GM18861 (cell line): ENCODE results near the gene ATAD1.
"Not testable (repeated sequence)": the region's sequence is repeated elsewhere in the genome, so short reads cannot be mapped to it uniquely, and the experiment has no call there.

Source experiments
- ATAC-seq: cut with Tn5 transposase; IDR thresholded peaks from one replicate; pipeline ENCODE4 v1.9.1; 2021; ENCODE audit not compliant: unreplicated experiment

The ATAD1 gene

GRCh38 chr10:87804939-87805569, 13.0 kb downstream of the ATAD1 start:
- no peak for ATAC-seq

- no peak for ATAC-seq
Measured at GRCh38 chr10:87803831-87804230, 14.2 kb downstream of the ATAD1 start.

GRCh38 chr10:87803328-87803727, 14.7 kb downstream of the ATAD1 start:
- ATAC-seq: no peak

- not testable (repeated sequence) for ATAC-seq
Measured at GRCh38 chr10:87801813-87802435, 16.1 kb downstream of the ATAD1 start.

GRCh38 chr10:87799860-87800259, 18.2 kb downstream of the ATAD1 start:
- ATAC-seq: no peak

GRCh38 chr10:87798082-87798481, 19.9 kb downstream of the ATAD1 start:
- ATAC-seq: no peak

GRCh38 chr10:87794285-87794684, 23.7 kb downstream of the ATAD1 start:
- ATAC-seq: no peak

- no peak for ATAC-seq
Measured at GRCh38 chr10:87790185-87790584, 27.8 kb downstream of the ATAD1 start.

GRCh38 chr10:87786421-87786820, 31.6 kb downstream of the ATAD1 start:
- no peak for ATAC-seq

GRCh38 chr10:87782721-87783120, 35.3 kb downstream of the ATAD1 start:
- ATAC-seq: no peak

- ATAC-seq: no peak
Measured at GRCh38 chr10:87781545-87781944, 36.5 kb downstream of the ATAD1 start.

- ATAC-seq: no peak
Measured at GRCh38 chr10:87776328-87776727, 41.7 kb downstream of the ATAD1 start.

GRCh38 chr10:87775766-87776165, 42.3 kb downstream of the ATAD1 start:
- no peak for ATAC-seq

GRCh38 chr10:87771871-87772500, 46.0 kb downstream of the ATAD1 start:
- no peak for ATAC-seq

GRCh38 chr10:87767253-87767652, 50.8 kb downstream of the ATAD1 start:
- ATAC-seq: no peak

- no peak for ATAC-seq
Measured at GRCh38 chr10:87765666-87766376, 52.2 kb downstream of the ATAD1 start.

- ATAC-seq: no peak
Measured at GRCh38 chr10:87764072-87764934, 53.7 kb downstream of the ATAD1 start.

- ATAC-seq: no peak
Measured at GRCh38 chr10:87763086-87763861, 54.8 kb downstream of the ATAD1 start.

- ATAC-seq: peak; percentile 85
Measured at GRCh38 chr10:87761892-87762291, 56.1 kb downstream of the ATAD1 start.

- ATAC-seq: no peak
Measured at GRCh38 chr10:87761153-87761552, 56.9 kb downstream of the ATAD1 start.
